ENCODE results near the gene E2F4.

DNA sequence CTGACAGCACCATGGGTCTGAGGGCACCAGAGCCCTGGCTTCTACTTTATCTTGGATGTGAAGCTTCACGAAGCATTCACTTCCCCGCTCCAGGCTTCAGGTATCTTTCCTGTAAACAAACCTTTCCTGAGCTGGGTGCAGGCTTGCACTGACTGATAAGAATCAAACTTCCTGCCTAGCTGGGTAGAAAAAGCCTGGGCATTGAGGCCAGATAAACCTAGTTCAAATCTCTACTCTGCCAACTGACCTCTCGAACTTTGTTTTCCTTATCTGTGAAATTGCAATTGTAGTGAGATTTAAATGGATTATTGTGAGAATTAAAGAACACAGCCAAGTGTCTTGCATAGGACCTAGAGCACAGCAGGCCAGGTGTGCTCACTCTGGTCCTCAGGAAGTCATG is 32.0 kb downstream of the E2F4 start:
- TF ChIP-seq CEBPB (IDR thresholded peaks at IDR 0.05) (no peak), EP300 (IDR thresholded peaks at IDR 0.05; ENCODE audit: borderline replicate concordance) (no peak), NFIC (IDR thresholded peaks at IDR 0.05) (no peak), TAF1 (IDR thresholded peaks at IDR 0.05; ENCODE audit: low read depth) (no peak)
- TF ChIP-seq, protein P1, sequence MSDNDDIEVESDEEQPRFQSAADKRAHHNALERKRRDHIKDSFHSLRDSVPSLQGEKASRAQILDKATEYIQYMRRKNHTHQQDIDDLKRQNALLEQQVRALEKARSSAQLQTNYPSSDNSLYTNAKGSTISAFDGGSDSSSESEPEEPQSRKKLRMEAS (IDR thresholded peaks at IDR 0.05) = no peak

All from Ishikawa (cell line).